GM19035 (cell line): Measurements from ENCODE around the gene PDE1C.
"Not testable (repeated sequence)": the region's sequence is repeated elsewhere in the genome, so short reads cannot be mapped to it uniquely, and the experiment has no call there.

Experiments
- ATAC-seq: cut with Tn5 transposase; IDR thresholded peaks from one replicate; pipeline ENCODE4 v1.9.1; 2021; ENCODE audit not compliant: unreplicated experiment

Gene PDE1C

GRCh38 chr7:31856337-31856736, 213.9 kb downstream of the PDE1C start:
- ATAC-seq: no peak

GRCh38 chr7:31855530-31855929, 214.7 kb downstream of the PDE1C start:
- no peak for ATAC-seq

GRCh38 chr7:31853380-31853779, 216.8 kb downstream of the PDE1C start:
- ATAC-seq: no peak

- ATAC-seq: no peak
These were observed 217.7 kb downstream of the PDE1C start for GRCh38 chr7:31852462-31852861.

GRCh38 chr7:31851119-31851518, 219.1 kb downstream of the PDE1C start:
- no peak for ATAC-seq

GRCh38 chr7:31850601-31851000, 219.6 kb downstream of the PDE1C start:
- ATAC-seq: no peak

GRCh38 chr7:31850066-31850465, 220.1 kb downstream of the PDE1C start:
- ATAC-seq: no peak

GRCh38 chr7:31835471-31835870, 234.7 kb downstream of the PDE1C start:
- ATAC-seq: no peak

- not testable (repeated sequence) for ATAC-seq
These were observed 236.6 kb downstream of the PDE1C start for GRCh38 chr7:31833625-31834024.

- ATAC-seq: no peak
These were observed 241.7 kb downstream of the PDE1C start for GRCh38 chr7:31828520-31828919.

GRCh38 chr7:31825576-31825975, 244.6 kb downstream of the PDE1C start:
- ATAC-seq: no peak

GRCh38 chr7:31819031-31819430, 251.2 kb downstream of the PDE1C start:
- no peak for ATAC-seq

GRCh38 chr7:31816810-31817209, 253.4 kb downstream of the PDE1C start:
- ATAC-seq: no peak

GRCh38 chr7:31815796-31816195, 254.4 kb downstream of the PDE1C start:
- ATAC-seq: no peak

- ATAC-seq: no peak
These were observed 256.0 kb downstream of the PDE1C start for GRCh38 chr7:31814187-31814586.

- ATAC-seq: peak; percentile 77
These were observed 258.4 kb downstream of the PDE1C start for GRCh38 chr7:31811650-31812461.

GRCh38 chr7:31805209-31805818, 264.9 kb downstream of the PDE1C start:
- ATAC-seq: peak; percentile 78

- ATAC-seq: no peak
These were observed 273.8 kb downstream of the PDE1C start for GRCh38 chr7:31796375-31796774.

- no peak for ATAC-seq
These were observed 275.3 kb downstream of the PDE1C start for GRCh38 chr7:31794851-31795344.

GRCh38 chr7:31791881-31792280, 278.3 kb downstream of the PDE1C start:
- ATAC-seq: no peak

- ATAC-seq: no peak
These were observed 281.1 kb downstream of the PDE1C start for GRCh38 chr7:31788883-31789680.

- peak; percentile 68 for ATAC-seq
These were observed 281.8 kb downstream of the PDE1C start for GRCh38 chr7:31788445-31788844.
